Measurements from ENCODE around the gene EXTL1.

DNA sequence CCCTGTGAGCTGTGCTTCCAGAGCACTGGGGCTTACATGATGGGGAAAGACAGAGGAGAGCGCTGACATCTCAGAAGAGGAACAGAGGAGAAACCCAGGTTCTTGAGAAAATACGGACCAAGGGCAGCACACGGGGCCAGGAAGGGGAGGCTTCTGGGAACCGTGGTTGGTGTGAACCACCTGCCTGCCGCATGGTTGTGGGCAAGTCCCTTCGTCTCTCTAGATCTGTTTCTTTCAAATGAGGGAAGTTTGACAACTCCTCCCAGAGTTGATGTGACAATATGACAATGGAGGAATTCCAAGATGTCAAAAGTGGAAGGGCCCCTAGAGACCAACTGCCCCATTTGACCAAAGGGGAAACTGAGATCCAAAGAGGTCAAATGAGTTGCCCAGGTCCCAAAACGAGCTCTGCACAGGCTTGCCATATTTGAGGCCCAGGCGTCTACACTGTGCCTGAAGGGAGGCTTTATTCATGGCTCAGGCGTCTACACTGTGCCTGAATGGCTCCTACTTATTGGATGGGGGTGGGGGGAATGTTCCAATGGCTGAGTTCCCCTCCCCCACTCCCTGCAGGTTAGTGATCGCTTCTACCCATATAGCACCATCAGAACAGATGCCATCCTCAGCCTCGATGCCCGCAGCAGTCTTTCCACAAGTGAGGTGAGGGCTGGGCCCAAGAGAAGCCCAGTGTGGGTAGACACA is 11.2 kb downstream of the EXTL1 start:
- no peak for TF ChIP-seq CTCF (IDR thresholded peaks at IDR 0.05)
- no peak for TF ChIP-seq EP300 (IDR thresholded peaks at IDR 0.05)
- no peak for TF ChIP-seq POLR2A (IDR thresholded peaks at IDR 0.05)
